Hepatocyte (in vitro differentiated cells): ENCODE results near the gene JDP2. TPM values are rescaled to one million over a fixed set of nuclear protein-coding genes. Genes with fewer than 3 reads are reported as not detected.

Experiments
- polyA plus RNA-seq: library from polyadenylated mRNA; unstranded; fragments of >200 nt; fragmentation: Nextera tagmentation; extraction: Ambion mirVana; gene quantifications from 2 replicates; pipeline ENCODE4 v1.2.1, GENCODE V29; 2016
- total RNA-seq: library from RNA; depleted of rRNA; stranded (reverse); fragments of >200 nt; gene quantifications from 2 replicates; pipeline ENCODE4 v1.2.3, GENCODE V29; 2014

Gene JDP2
- total and polyA plus RNA-seq, 2 experiments from 2014 or later = 68.9 to 85.4 TPM

Other genes with a start within 250 kb of the JDP2 start
- 657 and 865 TPM in 2 replicates for gene FOS, start 149.2 kb upstream of the JDP2 start, total RNA-seq
- 935 and 1,189 TPM in 2 replicates for gene FOS, start 149.2 kb upstream of the JDP2 start, polyA plus RNA-seq
- gene BATF, start 94.4 kb downstream of the JDP2 start, total RNA-seq = 0.60 TPM in 1 of 2 replicates, not detected in the other
- 3.1 and 3.6 TPM in 2 replicates for gene BATF, start 94.4 kb downstream of the JDP2 start, polyA plus RNA-seq
- 10.1 and 16.1 TPM in 2 replicates for gene FLVCR2, start 150.6 kb downstream of the JDP2 start, total RNA-seq
- 7.7 and 9.5 TPM in 2 replicates for gene FLVCR2, start 150.6 kb downstream of the JDP2 start, polyA plus RNA-seq
- 38.4 and 51.2 TPM in 2 replicates for gene ERG28, start 232.9 kb downstream of the JDP2 start, total RNA-seq
- gene ERG28, start 232.9 kb downstream of the JDP2 start, polyA plus RNA-seq = 65.7 and 74.4 TPM in 2 replicates
- 8.9 and 14.3 TPM in 2 replicates for gene TTLL5, start 233.2 kb downstream of the JDP2 start, total RNA-seq
- gene TTLL5, start 233.2 kb downstream of the JDP2 start, polyA plus RNA-seq = 11.1 and 14.2 TPM in 2 replicates